IMR-90 (cell line): ENCODE results near the gene LLGL2. TPM values are rescaled to one million over a fixed set of nuclear protein-coding genes. Genes with fewer than 3 reads are reported as not detected.

Experiments
- ATAC-seq: fragments of 200-7000 bp; cut with Tn5 transposase; 2 replicates; pipeline ENCODE4 v1.9.1; 2020; ENCODE audit warnings: low read depth, mild to moderate bottlenecking, moderate library complexity
- BruUV-seq: library from RNA; stranded (reverse); fragments of 400-500 nt; replicated peaks from 2 replicates; lab custom pipeline; 2021; lab: Mats Ljungman, UMichigan
- CTCF ChIA-PET: fragments of 300-600 bp; formaldehyde crosslinking; extraction: SDS; loops from one replicate; lab custom pipeline; 2021; ENCODE audit warnings: antibody characterized with exemption; lab: Yijun Ruan, JAX
- POLR2A ChIA-PET: fragments of 300-600 bp; sonication (Branson Sonifier 250); formaldehyde crosslinking; loops from one replicate; lab custom pipeline; 2022; ENCODE audit warnings: antibody characterized with exemption; ENCODE audit not compliant: unreplicated experiment; lab: Charles Lee
- DNase-seq: peaks from one replicate; pipeline ENCODE4 v3.0.0; 2013
- H2AFZ ChIP-seq: replicated peaks from 2 replicates; pipeline ENCODE3; 2013; ENCODE audit warnings: low read length, mild to moderate bottlenecking; ENCODE audit not compliant: poor library complexity
- H2AK5ac ChIP-seq: 2 replicates; pipeline ENCODE4 v1.6.1; 2013; ENCODE audit warnings: low read depth, low read length, inconsistent platforms
- H2AK9ac ChIP-seq: replicated peaks from 2 replicates; pipeline ENCODE3; 2013; ENCODE audit warnings: mild to moderate bottlenecking, low read depth, low read length, moderate library complexity; ENCODE audit not compliant: poor library complexity
- H2BK120ac ChIP-seq: 2 replicates; pipeline ENCODE4 v1.6.1; 2013; ENCODE audit warnings: low read depth, low read length, inconsistent platforms
- H2BK15ac ChIP-seq: 3 replicates; pipeline ENCODE4 v1.6.1; 2013; ENCODE audit warnings: low read depth, low read length, inconsistent platforms
- H2BK20ac ChIP-seq: 2 replicates; pipeline ENCODE4 v1.6.1; 2013; ENCODE audit warnings: low read depth, mild to moderate bottlenecking, inconsistent platforms, low read length, moderate library complexity
- H2BK5ac ChIP-seq: 2 replicates; pipeline ENCODE4 v1.6.1; 2013; ENCODE audit warnings: mild to moderate bottlenecking, low read depth, low read length, inconsistent platforms; ENCODE audit not compliant: poor library complexity, severe bottlenecking
- H3K14ac ChIP-seq: replicated peaks from 2 replicates; pipeline ENCODE4 v1.6.1; 2013; ENCODE audit warnings: low read depth, low read length, inconsistent platforms
- H3K18ac ChIP-seq: 2 replicates; pipeline ENCODE4 v1.6.1; 2013; ENCODE audit warnings: low read depth, low read length, control low read depth
- H3K23ac ChIP-seq: 2 replicates; pipeline ENCODE4 v1.6.1; 2013; ENCODE audit warnings: low read depth, low read length, inconsistent platforms
- H3K27ac ChIP-seq: 2 replicates; pipeline ENCODE4 v1.5.1; 2013; ENCODE audit warnings: mild to moderate bottlenecking, control low read depth, low read length; ENCODE audit not compliant: insufficient read depth
- H3K27me3 ChIP-seq: 2 replicates; pipeline ENCODE4 v1.6.1; 2013; ENCODE audit warnings: low read length; ENCODE audit not compliant: control insufficient read depth, insufficient read depth
- H3K36me3 ChIP-seq: 2 replicates; pipeline ENCODE4 v1.6.1; 2013; ENCODE audit warnings: low read length, mixed read lengths; ENCODE audit not compliant: control insufficient read depth, insufficient read depth
- H3K4ac ChIP-seq: 2 replicates; pipeline ENCODE4 v1.6.1; 2013; ENCODE audit warnings: low read depth, low read length, inconsistent platforms
- H3K4me1 ChIP-seq: 2 replicates; pipeline ENCODE4 v1.6.1; 2013; ENCODE audit warnings: low read length, mixed read lengths; ENCODE audit not compliant: control insufficient read depth, insufficient read depth
- H3K4me2 ChIP-seq: 2 replicates; pipeline ENCODE4 v1.6.1; 2013; ENCODE audit warnings: low read depth, mild to moderate bottlenecking, control low read depth, low read length, moderate library complexity
- H3K4me3 ChIP-seq: 2 replicates; pipeline ENCODE4 v1.5.1; 2013; ENCODE audit warnings: low read depth, mild to moderate bottlenecking, control low read depth, low read length, moderate library complexity; ENCODE audit not compliant: insufficient read depth
- H3K56ac ChIP-seq: 2 replicates; pipeline ENCODE4 v1.6.1; 2013; ENCODE audit warnings: low read length, inconsistent platforms; ENCODE audit not compliant: insufficient read depth; ENCODE audit errors: extremely low read depth
- H3K79me1 ChIP-seq, 2 experiments: 2 replicates each; pipeline ENCODE4 v1.6.1; 2013; ENCODE audit warnings: low read length in 2 of 2, inconsistent platforms in 1 of 2, low read depth in 1 of 2
- H3K9ac ChIP-seq: 2 replicates; pipeline ENCODE4 v1.6.1; 2013; ENCODE audit warnings: low read depth, low read length, control low read depth
- H3K9me1 ChIP-seq: 2 replicates; pipeline ENCODE4 v1.6.1; 2013; ENCODE audit warnings: low read length, inconsistent platforms; ENCODE audit not compliant: insufficient read depth
- H3K9me3 ChIP-seq: 2 replicates; pipeline ENCODE4 v1.6.1; 2013; ENCODE audit warnings: low read length; ENCODE audit not compliant: control insufficient read depth, insufficient read depth
- H4K20me1 ChIP-seq: 2 replicates; pipeline ENCODE4 v1.6.1; 2013; ENCODE audit warnings: low read length, inconsistent platforms; ENCODE audit not compliant: insufficient read depth
- H4K5ac ChIP-seq: 2 replicates; pipeline ENCODE4 v1.6.1; 2013; ENCODE audit warnings: mild to moderate bottlenecking, low read depth, low read length, control low read depth
- H4K8ac ChIP-seq, 2 experiments: 2 replicates each; pipeline ENCODE4 v1.6.1; 2013; ENCODE audit warnings: low read depth in 2 of 2, low read length in 2 of 2, control low read depth in 1 of 2, inconsistent platforms in 1 of 2
- H4K91ac ChIP-seq: 2 replicates; pipeline ENCODE4 v1.6.1; 2013; ENCODE audit warnings: low read depth, low read length, inconsistent platforms; ENCODE audit not compliant: insufficient read depth
- BHLHE40 ChIP-seq: fragments of 150-350 bp; IDR thresholded peaks from 2 replicates; pipeline ENCODE4 v1.6.1; 2016; ENCODE audit warnings: mild to moderate bottlenecking, low read depth, low read length
- ELK1 ChIP-seq: fragments of 150-350 bp; IDR thresholded peaks from 2 replicates; pipeline ENCODE4 v1.6.1; 2016; ENCODE audit warnings: low read depth, mild to moderate bottlenecking, low read length, moderate library complexity, borderline replicate concordance
- FOS ChIP-seq: fragments of 150-350 bp; IDR thresholded peaks from 2 replicates; pipeline ENCODE4 v1.6.1; 2016; ENCODE audit warnings: low read depth, low read length
- POLR2A ChIP-seq: IDR thresholded peaks from 2 replicates; pipeline ENCODE4 v1.6.1; 2012; ENCODE audit warnings: mild to moderate bottlenecking, low read depth, low read length
- WGBS, 2 experiments: methylation state at CpG; one replicate each; pipeline versions ENCODE4 v1.1.5 to v1.1.7; 2013; ENCODE audit warnings: missing lambda C conversion rate in 2 of 2; ENCODE audit not compliant: insufficient read length in 1 of 2; ENCODE audit errors: extremely low coverage in 2 of 2; 5-methylcytosine and 5-hydroxymethylcytosine counted together
- dilution Hi-C: fragments of 300-500 bp; cut with HindIII; formaldehyde crosslinking; loops from one replicate; pipeline ENCODE4 v1.14.3; 2018; ENCODE audit warnings: low sequenced_read_pairs; ENCODE audit not compliant: unreplicated experiment
- in situ Hi-C: fragments of 300-500 bp; cut with MboI; formaldehyde crosslinking; loops from 3 replicates; pipeline ENCODE4 v1.14.3; 2019; ENCODE audit warnings: low sequenced_read_pairs, inconsistent platforms, mixed read lengths
- intact Hi-C: fragments of 100-400 bp; cut with micrococcal nuclease; formaldehyde crosslinking; loops from 2 replicates; pipeline ENCODE4 v1.10.0; 2022
- polyA plus RNA-seq, 3 experiments: library from polyadenylated mRNA; depleted of rRNA; stranded (reverse); fragments of >200 nt; gene quantifications; 2 replicates each; pipeline ENCODE4 v1.2.3, GENCODE V29; 2012; ENCODE audit warnings: low replicate concordance in 1 of 3
- total RNA-seq: library from RNA; depleted of rRNA; stranded (reverse); fragments of >200 nt; gene quantifications from 2 replicates; pipeline ENCODE4 v1.2.3, GENCODE V29; 2012

Gene LLGL2
- total and polyA plus RNA-seq, 2 of the 4 experiments (the other 2 are of a cell fraction) = 0.54 to 0.72 TPM

- no peaks in the 10 kb centered on the region for H3K4me1 ChIP-seq
- DNase-seq (no peak), ATAC-seq (no peak)
- H4K8ac ChIP-seq = no peak overlapping the region
- peaks cover 23% of the 10 kb centered on the region for H3K36me3 ChIP-seq
- dilution Hi-C loops (no loop called here), in situ Hi-C loops (no loop called here), intact Hi-C loops (no loop called here)
- no TSS peak for BruUV-seq
- H3K27me3 ChIP-seq = no peaks in the 10 kb centered on the region
- no peaks in the 10 kb centered on the region; the same call in none of the 2 replicates for H3K9me1 ChIP-seq
- CTCF ChIA-PET = no interaction called here
- H3K4ac ChIP-seq = no peak overlapping the region
- H3K9ac ChIP-seq = no peak overlapping the region
- WGBS, 2 experiments = 89% methylated on average over 11 of the region's 24 CpGs; no CpG with 5 or more reads in 1 of the 2 experiments
- no peak overlapping the region for H2BK120ac ChIP-seq
- no peak overlapping the region for H3K4me3 ChIP-seq
- no peak overlapping the region for H3K14ac ChIP-seq
- no peak overlapping the region for H3K23ac ChIP-seq
- no peak overlapping the region for H2AK5ac ChIP-seq
- no peak for TF ChIP-seq BHLHE40
- no peak for TF ChIP-seq ELK1
- TF ChIP-seq FOS = no peak
- TF ChIP-seq POLR2A = no peak
- no peak overlapping the region for H2BK20ac ChIP-seq
- no peak overlapping the region for H2BK15ac ChIP-seq
- H4K5ac ChIP-seq = no peak overlapping the region
- H3K56ac ChIP-seq = no peak overlapping the region
- POLR2A ChIA-PET = no interaction called here
- no peaks in the 10 kb centered on the region for H3K9me3 ChIP-seq
- H2BK5ac ChIP-seq = no peak overlapping the region
- H3K18ac ChIP-seq = no peak overlapping the region
- H4K20me1 ChIP-seq = peaks cover 2% of the 10 kb centered on the region
- no peak overlapping the region for H3K4me2 ChIP-seq
- no peak overlapping the region for H2AFZ ChIP-seq
- no peak overlapping the region for H4K91ac ChIP-seq
- H2AK9ac ChIP-seq = no peak overlapping the region
- peaks cover under 1 to 8% of the 10 kb centered on the region in 2 experiments; a peak in 2 of 4 replicates for H3K79me1 ChIP-seq
- no peak overlapping the region for H3K27ac ChIP-seq
Measured at GRCh38 chr17:75488693-75489510, 36.6 kb upstream of the LLGL2 start.
